MM.1S (cell line): Measurements from ENCODE around the gene NCKAP5.

Experiments used
- DNase-seq: peaks from one replicate; pipeline ENCODE4 v3.0.0-alpha.2; 2015
- H2AFZ ChIP-seq: fragments of 300-600 bp; sonication (generic); 2 replicates; pipeline ENCODE4 v1.6.0; 2016; ENCODE audit warnings: antibody characterized with exemption, low read length
- H3F3A ChIP-seq: fragments of 300-600 bp; sonication (generic); 2 replicates; pipeline ENCODE4 v1.6.1; 2016; ENCODE audit warnings: mild to moderate bottlenecking, antibody characterized with exemption, low read length, moderate library complexity, mixed read lengths; ENCODE audit not compliant: insufficient read depth
- H3K27ac ChIP-seq: fragments of 300-600 bp; sonication (generic); 2 replicates; pipeline ENCODE4 v1.5.1; 2016; ENCODE audit warnings: mild to moderate bottlenecking, low read length
- H3K27me3 ChIP-seq: fragments of 300-600 bp; sonication (generic); replicated peaks from 2 replicates; pipeline ENCODE4 v1.6.0; 2016; ENCODE audit warnings: low read length; ENCODE audit not compliant: insufficient read depth
- H3K36me3 ChIP-seq: fragments of 300-600 bp; sonication (generic); replicated peaks from 2 replicates; pipeline ENCODE4 v1.6.1; 2016; ENCODE audit warnings: mild to moderate bottlenecking, low read length, mixed read lengths; ENCODE audit not compliant: insufficient read depth
- H3K4me1 ChIP-seq: fragments of 300-600 bp; sonication (generic); 2 replicates; pipeline ENCODE4 v1.6.1; 2016; ENCODE audit warnings: low read length, mixed read lengths
- H3K4me2 ChIP-seq: fragments of 300-600 bp; sonication (generic); 2 replicates; pipeline ENCODE4 v1.6.0; 2016; ENCODE audit warnings: low read depth, low read length
- H3K4me3 ChIP-seq: fragments of 300-600 bp; sonication (generic); 2 replicates; pipeline ENCODE4 v1.5.1; 2016; ENCODE audit warnings: low read length, mixed read lengths
- H3K79me2 ChIP-seq: fragments of 300-600 bp; sonication (generic); 2 replicates; pipeline ENCODE4 v1.6.1; 2016; ENCODE audit warnings: mixed run types, low read length, mixed read lengths
- H3K9ac ChIP-seq: fragments of 300-600 bp; sonication (generic); 2 replicates; pipeline ENCODE4 v1.6.1; 2016; ENCODE audit warnings: low read length, mixed read lengths
- H3K9me2 ChIP-seq: fragments of 300-600 bp; sonication (generic); replicated peaks from 2 replicates; pipeline ENCODE4 v1.6.1; 2016; ENCODE audit warnings: mild to moderate bottlenecking, low read length, mixed read lengths; ENCODE audit not compliant: insufficient read depth
- H3K9me3 ChIP-seq: fragments of 300-600 bp; sonication (generic); replicated peaks from 2 replicates; pipeline ENCODE4 v1.6.1; 2016; ENCODE audit warnings: mild to moderate bottlenecking, low read length, mixed read lengths; ENCODE audit not compliant: insufficient read depth
- H4K20me1 ChIP-seq: fragments of 300-600 bp; sonication (generic); 2 replicates; pipeline ENCODE4 v1.6.1; 2016; ENCODE audit warnings: mild to moderate bottlenecking, low read length, moderate library complexity, mixed read lengths; ENCODE audit not compliant: insufficient read depth
- EZH2 ChIP-seq: fragments of 300-600 bp; sonication (generic); optimal IDR thresholded peaks from 2 replicates; pipeline ENCODE3; 2017; ENCODE audit warnings: low read depth, mild to moderate bottlenecking, antibody characterized with exemption, low read length, mixed read lengths
- EZH2phosphoT487 ChIP-seq: fragments of 300-600 bp; sonication (generic); IDR thresholded peaks from 2 replicates; pipeline ENCODE4 v1.6.1; 2018; ENCODE audit warnings: antibody characterized with exemption, low read length
- TF ChIP-seq, protein P1 (sequence below): fragments of 300-600 bp; sonication (generic); IDR thresholded peaks from 2 replicates; pipeline ENCODE4 v1.5.1; 2016; ENCODE audit warnings: antibody characterized with exemption, low read length, mixed read lengths

The NCKAP5 gene

DNA sequence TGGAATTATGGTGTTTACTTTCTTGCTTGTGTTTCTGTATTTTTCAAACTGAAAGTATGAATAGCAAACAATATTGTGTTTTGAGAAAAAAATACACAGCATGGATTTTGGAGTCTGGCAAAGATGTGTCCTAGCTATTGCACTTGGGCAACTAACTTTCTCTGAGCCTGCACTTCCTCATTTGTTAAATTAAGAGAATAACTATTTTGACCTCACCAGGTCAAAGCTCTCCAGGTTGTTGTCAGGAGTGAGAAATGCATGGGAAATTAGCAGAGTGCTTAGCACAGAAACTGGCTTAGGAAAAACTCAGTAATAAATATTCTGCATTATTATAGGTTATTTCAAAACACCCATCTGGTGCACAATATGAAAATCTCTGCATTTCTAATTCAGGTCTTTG is 926.4 kb downstream of the NCKAP5 start:
- no peak overlapping the region for H3K9ac ChIP-seq

DNA sequence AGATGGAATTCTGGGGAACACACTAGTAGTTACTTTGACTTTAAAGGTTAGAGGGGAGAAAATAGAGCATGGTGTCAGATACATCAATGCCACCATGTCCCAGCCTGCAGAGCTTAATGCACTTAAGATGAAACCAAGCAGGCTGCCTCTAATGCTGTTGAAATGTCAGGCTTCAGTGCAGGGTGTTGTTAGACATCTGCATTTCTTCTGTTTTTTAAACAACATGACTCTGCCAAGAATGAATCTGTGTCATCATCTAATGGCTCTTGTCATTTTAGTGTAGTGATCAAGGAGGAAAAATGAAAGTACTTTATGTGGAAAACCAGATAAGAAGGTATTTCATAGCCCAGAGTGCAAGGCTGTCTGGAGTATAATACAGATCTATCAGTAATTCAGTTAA is 928.1 kb downstream of the NCKAP5 start:
- no peaks in the 10 kb centered on the region for H3K27me3 ChIP-seq
- no peaks in the 10 kb centered on the region for H3K9me2 ChIP-seq
- no peak for TF ChIP-seq EZH2phosphoT487
- TF ChIP-seq EZH2 = no peak
- TF ChIP-seq, protein P1, sequence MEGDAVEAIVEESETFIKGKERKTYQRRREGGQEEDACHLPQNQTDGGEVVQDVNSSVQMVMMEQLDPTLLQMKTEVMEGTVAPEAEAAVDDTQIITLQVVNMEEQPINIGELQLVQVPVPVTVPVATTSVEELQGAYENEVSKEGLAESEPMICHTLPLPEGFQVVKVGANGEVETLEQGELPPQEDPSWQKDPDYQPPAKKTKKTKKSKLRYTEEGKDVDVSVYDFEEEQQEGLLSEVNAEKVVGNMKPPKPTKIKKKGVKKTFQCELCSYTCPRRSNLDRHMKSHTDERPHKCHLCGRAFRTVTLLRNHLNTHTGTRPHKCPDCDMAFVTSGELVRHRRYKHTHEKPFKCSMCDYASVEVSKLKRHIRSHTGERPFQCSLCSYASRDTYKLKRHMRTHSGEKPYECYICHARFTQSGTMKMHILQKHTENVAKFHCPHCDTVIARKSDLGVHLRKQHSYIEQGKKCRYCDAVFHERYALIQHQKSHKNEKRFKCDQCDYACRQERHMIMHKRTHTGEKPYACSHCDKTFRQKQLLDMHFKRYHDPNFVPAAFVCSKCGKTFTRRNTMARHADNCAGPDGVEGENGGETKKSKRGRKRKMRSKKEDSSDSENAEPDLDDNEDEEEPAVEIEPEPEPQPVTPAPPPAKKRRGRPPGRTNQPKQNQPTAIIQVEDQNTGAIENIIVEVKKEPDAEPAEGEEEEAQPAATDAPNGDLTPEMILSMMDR = no peak
- no peaks in the 10 kb centered on the region for H3K4me1 ChIP-seq
- H2AFZ ChIP-seq = no peak overlapping the region
- no peak overlapping the region for H3K4me2 ChIP-seq
- H3K36me3 ChIP-seq = no peaks in the 10 kb centered on the region
- H4K20me1 ChIP-seq = no peaks in the 10 kb centered on the region
- H3K4me3 ChIP-seq = no peak overlapping the region
- no peaks in the 10 kb centered on the region for H3K79me2 ChIP-seq
- H3F3A ChIP-seq = no peaks in the 10 kb centered on the region
- no peak for DNase-seq
- no peak overlapping the region for H3K9ac ChIP-seq
- H3K9me3 ChIP-seq = no peaks in the 10 kb centered on the region
- H3K27ac ChIP-seq = no peak overlapping the region

More for the DNA sequence above, 926.4 kb downstream of the NCKAP5 start:
- H3K36me3 ChIP-seq = no peaks in the 10 kb centered on the region
- H3K4me2 ChIP-seq = no peak overlapping the region
- no peaks in the 10 kb centered on the region for H3K9me2 ChIP-seq
- H3K27me3 ChIP-seq = no peaks in the 10 kb centered on the region
- H3K4me3 ChIP-seq = no peak overlapping the region
- DNase-seq = no peak
- H4K20me1 ChIP-seq = no peaks in the 10 kb centered on the region
- TF ChIP-seq EZH2 = no peak
- no peaks in the 10 kb centered on the region for H3F3A ChIP-seq
- no peak overlapping the region for H3K27ac ChIP-seq
- no peak overlapping the region for H2AFZ ChIP-seq
- no peaks in the 10 kb centered on the region for H3K9me3 ChIP-seq
- no peaks in the 10 kb centered on the region for H3K79me2 ChIP-seq
- H3K4me1 ChIP-seq = no peaks in the 10 kb centered on the region

DNA sequence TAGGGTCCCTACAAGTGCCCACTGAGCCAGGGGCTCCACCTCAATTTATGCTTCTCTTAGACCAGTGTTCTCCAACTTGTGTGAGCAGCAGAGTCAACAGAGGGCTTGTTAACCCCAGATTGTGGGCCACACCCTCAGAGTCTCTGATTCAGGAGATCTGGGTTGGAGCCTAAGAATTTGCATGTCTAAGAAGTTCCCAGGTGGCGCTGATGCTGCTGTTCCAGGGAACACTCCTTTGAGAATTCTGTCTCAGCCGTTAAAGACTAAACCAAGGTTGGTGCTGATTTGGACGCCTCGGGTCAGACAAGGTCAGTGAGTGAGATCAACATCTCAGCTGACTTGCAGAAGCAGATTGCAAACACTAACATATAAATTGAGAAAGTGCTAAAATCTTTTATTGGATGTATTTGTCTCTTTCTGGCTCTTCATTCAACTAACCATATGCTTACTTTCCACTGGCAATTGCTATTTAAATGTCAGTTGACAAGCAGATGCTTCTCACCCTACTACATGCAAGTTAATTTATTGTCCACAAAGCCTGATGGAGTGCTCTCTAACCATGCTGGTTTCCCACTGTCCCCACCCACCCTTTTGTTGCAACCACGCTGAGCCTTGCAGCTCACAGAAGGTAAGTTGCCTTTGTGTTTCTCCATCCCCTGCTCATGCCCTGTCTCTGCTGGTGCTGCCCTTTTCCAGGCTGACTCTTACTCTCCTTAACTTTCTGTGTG is 929.8 kb downstream of the NCKAP5 start:
- Histone ChIP-seq H3K27ac (no peak overlapping the region), H3K9me3 (no peaks in the 10 kb centered on the region), H3K36me3 (no peaks in the 10 kb centered on the region), H3K9ac (no peak overlapping the region), H3K79me2 (no peaks in the 10 kb centered on the region), H3K4me1 (no peaks in the 10 kb centered on the region), H2AFZ (no peak overlapping the region), H3K4me2 (no peak overlapping the region), H3K27me3 (no peaks in the 10 kb centered on the region), H3F3A (no peaks in the 10 kb centered on the region), H3K9me2 (no peaks in the 10 kb centered on the region), H3K4me3 (no peak overlapping the region), H4K20me1 (no peaks in the 10 kb centered on the region)
- no peak for DNase-seq
- TF ChIP-seq, protein P1 = no peak
- TF ChIP-seq EZH2 (no peak), EZH2phosphoT487 (no peak)

DNA sequence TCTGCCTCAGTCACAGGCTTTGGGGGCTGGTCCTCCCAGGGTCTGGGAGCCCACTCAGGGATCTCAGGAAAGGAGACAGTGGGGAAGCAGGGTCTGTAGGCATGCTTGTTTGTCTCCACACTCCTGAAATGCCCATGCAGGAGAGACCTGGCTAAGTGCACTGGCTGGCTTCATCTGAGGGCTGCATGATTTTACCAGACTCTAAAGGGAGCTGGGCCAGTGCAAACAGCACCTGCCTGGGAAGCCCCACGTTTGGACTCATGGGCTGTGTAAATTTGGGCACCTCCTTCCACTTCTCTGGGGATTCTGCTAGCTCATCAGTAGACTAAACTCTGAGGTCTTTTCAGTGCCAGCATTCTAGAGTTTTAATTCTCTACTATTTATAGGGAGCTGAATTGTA is 931.9 kb downstream of the NCKAP5 start:
- Histone ChIP-seq H3K4me2 (no peak overlapping the region), H3K4me3 (no peak overlapping the region), H3K9me3 (no peaks in the 10 kb centered on the region), H4K20me1 (no peaks in the 10 kb centered on the region), H3K36me3 (no peaks in the 10 kb centered on the region), H3K9ac (no peak overlapping the region), H3K27ac (no peak overlapping the region), H2AFZ (no peak overlapping the region), H3K27me3 (no peaks in the 10 kb centered on the region), H3K79me2 (no peaks in the 10 kb centered on the region), H3K9me2 (no peaks in the 10 kb centered on the region), H3K4me1 (no peaks in the 10 kb centered on the region), H3F3A (no peaks in the 10 kb centered on the region)
- TF ChIP-seq EZH2 = no peak
- TF ChIP-seq, protein P1 = no peak
- TF ChIP-seq EZH2phosphoT487 = no peak
- no peak for DNase-seq
